COR-L47 (cell line): Measurements from ENCODE around the gene PLAU.

Experiments
- DNase-seq: peaks from one replicate; lab custom pipeline; 2025; lab: John Stamatoyannopoulos, UW

Gene PLAU

DNA sequence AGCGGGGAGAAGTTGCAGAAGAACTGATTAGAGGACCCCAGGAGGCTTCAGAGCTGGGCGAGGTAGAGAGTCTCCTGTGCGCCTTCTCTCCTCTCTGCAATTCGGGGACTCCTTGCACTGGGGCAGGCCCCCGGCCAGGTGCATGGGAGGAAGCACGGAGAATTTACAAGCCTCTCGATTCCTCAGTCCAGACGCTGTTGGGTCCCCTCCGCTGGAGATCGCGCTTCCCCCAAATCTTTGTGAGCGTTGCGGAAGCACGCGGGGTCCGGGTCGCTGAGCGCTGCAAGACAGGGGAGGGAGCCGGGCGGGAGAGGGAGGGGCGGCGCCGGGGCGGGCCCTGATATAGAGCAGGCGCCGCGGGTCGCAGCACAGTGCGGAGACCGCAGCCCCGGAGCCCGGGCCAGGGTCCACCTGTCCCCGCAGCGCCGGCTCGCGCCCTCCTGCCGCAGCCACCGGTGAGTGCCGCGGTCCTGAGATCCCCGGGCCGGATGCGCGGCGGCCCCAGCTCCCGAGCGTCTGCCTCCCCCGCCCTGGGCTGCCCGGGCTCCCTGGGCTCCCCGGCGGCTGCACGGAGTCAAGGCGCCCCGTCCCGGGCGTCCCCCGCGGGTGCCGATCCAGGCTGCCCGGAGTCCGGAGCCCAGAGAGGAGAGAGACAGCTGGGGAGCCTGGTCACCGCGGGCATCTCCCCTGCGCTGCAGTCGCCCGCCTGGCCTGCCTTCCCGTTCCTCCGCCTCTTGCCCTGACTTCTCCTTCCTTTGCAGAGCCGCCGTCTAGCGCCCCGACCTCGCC, at the start of gene PLAU:
TSS of gene PLAU (plus strand) at position 369 of the 789 bp plus-strand sequence. CDS start 424 bp downstream, outside the sequence.
- DNase-seq, result no peak

DNA sequence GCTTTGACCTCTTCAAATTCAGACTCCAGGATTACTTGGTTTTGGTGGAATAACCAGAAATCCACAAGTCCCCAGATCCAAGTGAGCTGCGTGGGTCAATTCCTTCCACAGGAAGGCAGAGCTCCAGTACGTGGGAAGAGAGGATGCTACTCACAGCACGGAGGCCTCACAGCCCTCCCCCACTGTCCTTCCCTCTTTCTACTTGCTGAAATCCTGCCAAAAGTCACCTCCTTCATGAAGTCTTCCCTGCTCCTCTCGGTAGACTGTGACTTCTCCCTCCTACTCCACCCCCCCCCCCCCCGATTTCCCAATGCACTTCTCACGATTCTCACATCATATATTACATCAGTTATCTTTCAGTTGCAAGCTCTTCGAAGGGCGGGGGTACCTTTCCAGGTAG, 48.9 kb upstream of the PLAU start:
- DNase-seq, result no peak

DNA sequence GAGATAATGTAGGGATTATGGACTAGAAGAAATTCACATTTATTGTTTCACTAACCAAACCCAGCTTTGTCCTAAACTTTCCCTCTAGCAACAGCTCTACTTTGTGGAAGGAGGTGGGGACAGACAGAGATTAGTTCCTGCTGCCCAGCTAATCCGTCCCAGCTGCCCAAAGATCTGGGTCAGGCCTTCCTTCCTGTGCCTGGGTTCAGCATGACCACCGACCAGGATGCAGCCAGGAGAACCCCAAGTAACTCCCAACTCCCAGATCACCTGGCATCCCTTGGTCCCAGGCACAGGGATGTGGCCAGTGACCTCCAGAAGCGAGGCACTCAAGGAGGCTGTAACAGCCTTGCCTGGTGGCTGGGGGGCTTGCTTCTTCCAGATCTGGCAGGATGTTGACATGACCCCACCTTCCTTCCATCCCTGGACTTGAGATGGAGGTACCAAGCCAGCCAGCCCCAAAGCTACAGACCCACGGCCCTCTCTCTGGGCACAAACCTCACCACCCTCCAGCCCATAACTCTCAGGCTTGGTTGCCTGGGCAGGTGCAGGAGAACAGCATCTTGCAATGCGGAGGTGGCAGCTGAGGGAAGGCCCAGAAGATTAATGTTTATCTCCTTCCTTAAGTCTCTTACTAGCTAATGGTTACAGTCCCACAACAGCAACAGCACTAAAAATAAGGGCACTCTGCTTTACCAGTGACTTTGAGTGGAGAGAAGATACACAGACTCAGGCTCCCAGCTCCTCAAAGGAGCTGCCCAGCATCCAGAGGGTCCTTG, 47.7 kb upstream of the PLAU start:
- no peak for DNase-seq

DNA sequence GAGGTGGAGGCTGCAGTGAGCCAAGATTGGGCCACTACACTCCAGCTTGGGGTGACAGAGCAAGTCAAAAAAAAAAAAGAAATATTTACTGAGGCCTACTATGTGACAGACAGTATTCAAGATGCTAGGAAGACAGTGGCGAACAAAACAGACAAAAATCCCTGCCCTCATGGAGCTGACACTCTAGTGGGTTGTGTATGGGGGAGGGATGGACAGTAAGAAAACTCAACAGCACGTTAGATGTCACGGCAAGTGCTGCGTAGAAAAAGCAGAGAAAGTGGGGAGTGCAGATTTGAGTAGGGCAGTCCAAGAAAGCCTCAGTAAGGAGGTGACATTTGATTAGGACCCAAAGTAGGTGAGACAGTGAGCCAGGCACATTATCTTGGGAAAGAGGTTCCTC, 46.7 kb upstream of the PLAU start:
- no peak for DNase-seq

DNA sequence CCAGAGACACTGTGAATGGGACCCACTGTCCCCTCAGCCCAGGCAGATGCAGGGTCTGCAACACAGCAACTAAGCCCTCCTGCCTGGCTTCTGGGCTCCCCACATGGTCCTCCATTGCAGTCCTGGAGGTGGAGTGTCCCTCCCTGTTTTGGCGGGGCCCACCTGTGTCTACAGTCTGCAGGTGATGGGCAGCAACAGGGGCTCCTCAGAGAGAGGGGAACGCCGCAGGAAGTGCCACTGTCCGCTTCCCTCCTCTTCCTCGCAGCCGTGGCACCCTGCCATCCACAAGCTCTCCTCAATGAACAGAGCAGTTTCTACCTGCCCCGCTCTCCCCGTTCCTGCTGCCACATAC, 45.8 kb upstream of the PLAU start:
- DNase-seq, result no peak

DNA sequence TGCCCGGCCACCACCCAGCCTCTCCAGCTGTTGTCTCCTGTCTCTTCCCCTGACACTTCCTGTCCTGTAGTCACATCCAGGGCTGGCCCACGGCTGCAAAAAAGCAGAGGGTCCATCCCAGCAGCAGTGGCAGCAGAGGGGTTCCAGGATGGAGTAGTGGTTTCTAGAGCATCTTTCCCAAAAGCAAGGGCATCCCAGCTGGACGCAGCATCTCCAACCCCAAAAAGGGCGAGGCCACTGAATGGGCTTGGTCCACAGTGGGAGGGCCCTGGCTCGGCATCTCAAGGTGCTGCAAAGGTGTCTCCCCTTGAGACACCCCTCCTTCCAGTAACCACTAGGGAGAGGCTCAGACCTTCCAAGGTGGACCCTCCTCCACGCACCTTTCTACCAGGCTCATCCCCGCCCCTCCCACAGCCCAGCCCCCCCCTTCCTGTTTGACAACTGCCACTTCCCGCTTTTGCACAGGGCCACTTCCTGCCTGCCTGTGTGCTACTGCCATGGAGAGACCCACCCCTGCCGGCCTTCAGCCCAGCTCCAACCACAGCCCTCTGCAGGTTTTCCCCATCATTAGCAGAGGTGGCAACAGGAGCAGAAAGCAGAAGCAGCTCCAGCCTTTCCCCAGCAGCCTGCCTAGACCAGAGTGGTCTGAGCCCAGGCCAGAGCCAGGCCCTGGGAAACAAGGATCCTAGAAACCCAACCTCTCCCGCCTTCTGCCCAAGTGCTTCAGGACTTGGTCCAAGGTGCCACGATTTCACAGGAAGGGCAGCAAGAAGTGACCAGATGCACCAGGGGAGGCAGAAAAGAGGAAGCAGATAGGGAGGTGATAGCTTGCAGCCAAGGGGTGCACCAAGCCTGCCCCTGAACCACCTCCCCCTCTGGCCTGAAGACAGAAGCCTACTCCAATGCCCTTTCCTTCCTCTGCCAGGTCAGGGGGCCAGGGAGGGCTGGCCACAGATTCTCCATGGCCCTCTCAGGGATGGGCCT, 45.2 kb upstream of the PLAU start:
- no peak for DNase-seq

DNA sequence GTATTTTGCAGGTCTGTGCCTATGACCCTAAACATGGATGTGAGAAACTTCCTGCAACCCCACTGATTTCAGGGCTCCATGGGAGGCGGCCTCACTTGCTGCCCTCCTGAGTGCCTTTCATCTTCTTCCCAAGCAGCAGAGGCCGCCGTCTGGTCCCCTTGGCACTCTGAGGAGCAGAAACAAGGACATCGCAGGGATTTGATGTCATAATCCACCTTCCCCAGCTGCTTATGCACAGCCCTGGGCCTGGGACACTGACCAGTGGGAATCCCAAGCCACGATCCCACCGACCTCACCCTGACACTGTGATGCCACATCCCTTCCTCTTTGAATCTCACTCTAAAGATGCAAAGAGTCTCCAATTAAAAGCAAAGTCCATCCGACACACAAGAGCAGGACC, 44.3 kb upstream of the PLAU start:
- DNase-seq, result no peak

DNA sequence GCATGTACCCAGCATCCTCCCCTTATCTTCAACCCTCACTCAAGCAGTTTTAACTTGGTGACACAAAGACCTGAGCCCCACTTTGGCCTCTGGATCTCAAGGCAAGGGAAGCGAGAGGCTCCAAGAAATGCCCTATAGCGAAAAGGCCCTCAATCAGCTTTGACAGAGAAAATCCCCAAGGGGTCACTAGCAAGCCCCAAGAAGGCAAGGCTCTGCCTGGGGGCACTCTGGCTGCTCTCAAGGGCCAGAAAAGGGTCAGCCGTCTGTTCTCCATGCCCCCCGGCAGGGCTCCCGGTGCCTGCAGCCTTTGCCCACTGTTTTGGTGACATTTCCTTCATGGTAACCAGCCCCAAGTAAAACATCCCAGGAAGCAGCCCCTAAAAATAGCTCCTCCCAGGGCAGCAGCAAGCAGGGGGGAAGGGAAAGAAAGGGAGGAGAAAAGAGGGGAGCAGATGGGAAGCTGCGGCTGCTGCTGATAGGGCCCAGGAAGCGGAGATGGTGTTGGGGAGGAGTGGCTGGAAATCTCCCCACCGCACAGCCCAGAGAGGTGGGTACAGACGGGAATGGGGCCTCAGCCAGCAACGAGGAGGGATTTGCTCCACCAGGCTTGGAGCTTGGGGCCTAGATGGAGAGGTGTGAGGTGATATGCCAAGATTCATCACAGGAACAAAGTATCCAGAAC, 43.7 kb upstream of the PLAU start:
- no peak for DNase-seq

DNA sequence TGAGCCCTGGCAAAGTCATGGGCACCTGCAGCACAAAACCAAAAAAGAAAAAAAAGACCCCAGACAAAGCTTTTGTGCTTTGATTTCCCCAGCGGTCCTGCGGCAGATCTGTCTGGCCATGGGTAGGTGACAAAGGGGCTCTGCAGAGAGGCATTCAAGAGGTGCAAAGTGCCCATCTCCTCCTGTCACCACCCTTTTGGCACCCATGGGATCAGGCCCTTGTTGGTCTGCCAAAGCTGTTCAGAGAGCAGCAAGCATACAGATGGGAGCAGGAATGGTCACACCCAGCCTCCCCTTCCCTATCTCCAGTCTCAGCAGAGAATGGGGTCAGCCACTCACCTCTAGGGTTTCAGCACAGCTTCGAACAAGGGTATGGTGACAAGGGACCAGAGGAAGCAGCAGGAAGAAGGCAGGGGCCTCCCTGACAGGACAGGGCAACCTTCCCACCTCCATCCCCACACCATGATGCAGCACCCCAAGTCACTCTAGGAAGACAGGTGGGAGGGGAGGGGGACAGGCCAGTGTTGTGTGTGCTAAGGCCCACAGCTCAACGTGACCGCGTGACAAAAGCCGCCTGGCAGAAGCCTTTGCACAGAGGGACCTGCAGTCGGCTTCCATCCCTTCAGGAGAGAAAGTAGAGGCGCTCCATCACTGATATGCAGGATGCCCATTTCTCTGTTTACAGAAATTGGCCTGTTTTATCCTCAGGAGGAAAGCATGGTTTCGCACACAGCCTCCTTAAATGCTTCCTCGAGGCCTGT, 42.9 kb upstream of the PLAU start:
- no peak for DNase-seq

DNA sequence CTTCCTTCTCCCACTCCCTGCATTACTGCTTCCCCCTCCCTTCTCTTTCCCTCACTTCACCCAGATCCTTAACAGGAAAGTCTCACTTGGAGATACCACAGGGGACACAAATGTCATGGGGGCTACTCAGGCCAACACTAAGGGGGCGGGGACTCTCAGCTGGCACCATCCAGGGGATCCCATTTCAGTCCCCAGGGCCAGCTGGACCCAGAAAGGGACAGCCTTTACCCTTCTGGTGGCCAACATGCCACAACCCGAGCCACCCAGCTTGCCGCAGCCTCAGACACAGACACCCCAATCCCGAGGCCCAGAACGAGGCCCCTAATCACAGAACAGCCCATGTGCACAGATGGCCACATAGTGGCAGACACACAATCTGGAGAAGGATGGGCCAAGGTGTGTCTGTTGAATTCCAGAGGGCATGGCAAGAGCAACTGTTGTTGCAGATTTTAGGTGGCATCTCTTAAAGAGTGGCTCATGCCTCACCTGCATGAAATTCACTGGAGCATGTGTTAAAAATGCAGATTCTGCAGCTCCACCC, 42.2 kb upstream of the PLAU start:
- no peak for DNase-seq

DNA sequence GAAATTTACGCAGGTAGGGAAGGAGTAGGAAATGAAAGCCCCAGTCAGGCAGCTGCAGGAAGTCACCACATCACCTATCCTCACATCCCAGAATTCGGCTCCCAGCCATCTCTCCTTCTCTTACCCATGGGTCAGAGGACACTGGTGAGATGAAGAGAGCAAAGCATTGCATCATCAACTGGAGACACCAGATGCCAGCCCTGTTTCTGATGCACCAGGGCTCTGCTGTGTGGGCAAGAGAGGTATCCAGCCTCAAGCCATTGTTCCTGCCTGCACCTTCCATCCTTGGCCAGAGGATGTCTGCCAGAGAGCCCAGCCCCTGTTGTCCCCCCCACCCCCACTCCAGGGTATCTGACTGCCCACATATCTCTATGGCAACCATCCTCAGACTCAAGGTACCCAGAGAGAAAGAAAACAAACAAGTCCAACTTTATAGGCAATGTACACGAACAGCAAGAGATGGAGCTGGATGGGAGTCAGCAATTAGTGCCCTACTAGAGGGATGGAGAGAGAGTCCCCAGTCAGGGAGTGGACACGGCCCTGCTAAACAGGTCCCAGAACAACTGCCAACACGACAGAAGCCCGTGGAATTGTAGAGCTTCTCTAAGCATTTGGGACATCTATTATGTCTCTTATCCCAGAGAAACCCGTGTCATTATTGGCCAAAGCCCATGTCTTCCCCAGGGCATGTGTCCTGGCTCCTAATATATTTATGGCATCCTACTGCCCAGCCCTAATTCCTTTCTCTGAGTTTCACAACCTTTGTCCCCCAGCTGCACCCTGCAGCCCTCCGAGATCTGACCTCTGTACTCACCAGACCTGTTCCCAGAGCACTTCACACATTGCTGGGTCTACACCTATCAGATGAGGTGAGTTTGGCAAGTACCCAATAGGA, 39.4 kb upstream of the PLAU start:
- DNase-seq, result no peak

DNA sequence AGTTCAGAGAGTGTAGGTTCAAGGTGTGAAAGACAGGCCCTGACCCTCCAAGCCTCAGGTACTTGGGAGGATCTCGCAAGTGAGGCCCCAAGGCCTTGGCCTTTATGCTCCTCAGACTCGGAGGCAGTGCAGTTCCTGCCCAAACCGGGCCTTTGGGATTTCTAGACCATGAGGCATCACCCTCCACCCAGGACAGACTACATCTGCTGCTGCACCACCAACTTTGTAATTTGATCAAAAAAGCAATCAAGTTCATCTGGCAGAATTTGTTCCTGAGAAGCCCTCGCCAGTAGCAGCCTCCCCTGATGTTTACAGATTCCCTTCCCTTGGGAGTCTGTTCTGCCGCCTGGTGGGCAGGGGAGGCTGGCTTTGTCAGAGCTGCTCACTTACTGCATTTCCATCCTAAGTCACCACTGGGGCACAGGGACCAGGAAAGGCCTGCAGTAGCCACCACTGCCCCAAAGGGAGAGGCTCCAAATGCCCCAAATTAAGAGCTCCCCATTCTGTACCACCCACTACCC, 38.7 kb upstream of the PLAU start:
- DNase-seq, result no peak

DNA sequence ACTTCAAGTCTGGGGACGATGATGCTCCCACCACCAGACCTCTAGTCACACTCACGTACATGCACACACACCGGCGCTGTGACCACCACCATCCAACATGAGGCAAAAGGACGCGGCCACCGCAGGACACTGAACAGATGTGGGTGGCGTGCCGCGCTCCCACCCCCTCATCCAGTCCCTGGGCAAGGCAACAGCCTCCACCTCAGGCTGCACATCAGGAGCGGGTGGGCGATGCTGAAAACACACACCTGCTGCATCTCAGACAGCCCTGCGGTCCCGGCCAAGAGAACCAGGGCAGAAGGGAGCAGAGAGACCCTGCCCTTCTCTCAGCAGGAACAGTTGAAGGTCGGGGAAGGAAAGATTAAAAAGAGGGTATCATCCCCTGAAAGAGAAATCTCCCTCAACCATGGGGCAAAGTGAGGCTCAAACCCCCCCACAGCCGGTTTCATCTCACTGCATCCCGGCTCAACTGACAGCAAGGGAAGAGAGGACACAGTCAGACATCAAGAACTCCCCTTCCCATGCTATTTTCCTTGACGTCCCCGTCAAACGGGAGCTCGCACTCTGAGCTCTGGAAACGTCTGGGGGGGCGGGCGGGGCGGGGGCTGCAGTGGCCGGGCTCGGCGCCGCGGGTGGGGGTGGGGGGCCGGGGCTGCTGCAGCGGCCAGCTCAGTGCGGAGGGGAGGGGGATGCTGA, 37.6 kb upstream of the PLAU start:
- DNase-seq, result no peak

DNA sequence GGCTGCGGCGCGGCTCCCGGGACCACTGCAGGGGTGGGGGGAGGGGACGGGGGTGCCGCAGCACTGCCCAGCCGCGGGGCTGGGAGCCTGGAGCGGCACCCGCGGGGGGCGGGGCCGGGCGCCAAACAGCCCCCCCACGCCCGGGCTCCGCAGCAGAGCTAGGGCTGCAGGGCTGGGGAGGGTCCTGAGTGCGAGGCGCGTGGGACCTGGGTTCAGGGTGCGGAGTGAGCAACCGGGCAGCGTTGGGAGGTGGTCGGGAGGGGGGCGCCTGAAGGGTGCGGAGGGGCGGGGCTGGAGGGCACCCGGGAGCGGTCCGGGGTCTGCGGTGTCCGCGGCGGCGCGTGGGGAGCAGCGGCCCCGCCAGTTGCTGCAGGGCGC, 37.1 kb upstream of the PLAU start:
- DNase-seq, result no peak

DNA sequence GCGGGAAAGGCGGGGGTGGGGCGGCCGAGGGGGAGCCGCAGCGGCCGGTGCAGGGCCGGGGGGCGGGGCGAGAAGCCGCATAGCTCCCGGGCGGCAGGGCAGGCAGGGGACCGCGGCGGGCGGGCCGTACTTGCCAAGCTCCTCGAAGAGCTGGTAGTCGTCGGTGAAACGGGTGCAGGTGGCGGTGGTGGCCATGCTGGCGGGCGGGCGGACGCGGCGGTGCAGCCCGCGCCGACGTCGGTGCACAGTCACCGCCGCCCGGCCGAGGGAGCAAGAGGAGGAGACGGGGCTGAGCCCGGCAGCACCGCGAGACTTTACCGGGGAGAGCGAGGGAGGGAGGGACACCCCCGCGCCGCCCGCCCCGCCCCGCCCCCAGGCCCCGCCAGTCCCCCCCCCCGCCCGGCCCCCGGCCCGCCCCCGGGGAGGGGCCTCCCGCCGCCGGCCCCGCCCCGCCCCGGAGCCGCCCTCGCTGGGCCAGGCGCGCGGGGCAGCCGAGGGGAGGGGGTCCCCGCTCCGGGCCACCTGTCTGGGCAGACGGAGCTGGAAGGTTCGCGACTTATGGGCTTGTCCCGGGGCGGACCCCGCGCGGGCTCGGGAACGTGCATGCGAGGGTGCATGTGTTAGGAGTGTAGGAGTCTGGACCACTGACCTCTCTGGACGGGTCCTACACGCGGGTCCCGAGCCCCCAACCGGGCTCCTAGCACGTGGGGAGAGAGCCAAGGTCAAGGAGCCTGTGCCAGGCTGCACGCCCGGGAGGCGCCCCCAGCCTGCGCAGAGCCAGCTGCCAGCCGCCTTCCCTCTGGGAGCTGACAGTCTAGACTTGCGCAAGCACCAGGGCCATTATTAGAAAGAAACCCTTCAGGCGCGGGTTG, 36.4 kb upstream of the PLAU start, which contains the start of gene CAMK2G:
TSS of gene CAMK2G (minus strand) at position 289 of the 872 bp plus-strand sequence. CDS start at position 195, 94 bp downstream.
- peak; percentile 39 for DNase-seq

DNA sequence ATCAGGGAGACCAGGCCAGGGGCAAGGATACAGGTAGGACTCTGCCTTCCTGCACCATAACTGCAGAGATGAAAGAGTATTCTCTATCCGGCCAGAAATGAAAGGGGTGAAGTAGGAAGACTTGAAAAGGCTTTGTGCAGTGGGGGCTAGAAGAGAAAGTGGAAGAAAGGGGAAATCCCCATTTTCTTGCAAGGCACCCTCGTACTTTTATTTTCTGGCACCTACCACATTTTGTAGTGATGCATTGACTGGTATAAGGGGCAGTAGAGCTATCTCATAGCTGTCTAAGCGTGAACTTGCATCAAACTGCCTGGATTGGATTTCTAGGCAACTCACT, 35.8 kb upstream of the PLAU start:
- no peak for DNase-seq

DNA sequence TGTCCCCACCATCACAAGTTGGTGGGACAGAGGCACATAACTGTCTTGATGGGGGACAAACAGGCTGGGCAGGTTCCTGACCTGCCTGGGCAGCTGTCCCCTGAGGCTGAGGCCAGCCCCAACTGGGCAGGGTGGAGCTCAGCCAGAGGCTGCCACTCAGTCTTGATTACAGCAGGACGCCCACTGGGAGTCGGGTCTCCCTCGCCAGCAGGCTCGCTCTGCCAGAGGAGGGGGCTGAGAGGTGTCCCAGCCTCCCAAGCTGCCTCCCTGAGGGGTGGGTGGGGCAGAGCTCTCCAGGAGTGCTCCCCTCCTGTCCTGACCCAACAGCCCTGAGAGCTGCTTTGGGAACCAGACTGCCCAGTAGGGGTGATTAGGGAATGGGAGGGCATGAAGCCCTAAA, 34.8 kb upstream of the PLAU start:
- no peak for DNase-seq

DNA sequence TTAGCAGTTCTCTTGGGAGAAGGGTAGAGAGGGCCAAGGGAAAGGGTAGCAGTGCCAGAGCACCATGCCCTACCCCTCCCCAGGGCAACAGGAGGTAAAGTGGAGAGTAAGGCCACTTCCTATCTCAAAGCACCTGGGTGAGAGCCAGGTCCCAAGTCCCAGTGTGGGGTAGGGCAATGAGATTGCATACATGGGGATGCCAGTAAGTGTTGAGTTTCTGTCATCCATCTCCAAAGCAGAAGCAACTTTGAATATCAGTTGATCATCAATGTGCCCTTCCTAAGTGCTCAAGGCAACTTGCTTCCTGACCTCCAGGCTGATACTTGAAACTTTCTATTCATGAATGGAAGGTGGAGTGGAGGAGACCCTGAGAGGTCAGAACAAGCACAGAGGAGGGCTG, 34.4 kb upstream of the PLAU start:
- DNase-seq, result no peak
